GM08714 (cell line): ENCODE data around the gene PALM.
"Not testable (repeated sequence)": the region's sequence is repeated elsewhere in the genome, so short reads cannot be mapped to it uniquely, and the experiment has no call there.

Experiments
- H3K4me3 ChIP-seq: fragments of 200-500 bp; sonication (Bioruptor generic); 2 replicates; pipeline ENCODE4 v1.5.1; 2014; ENCODE audit warnings: mild to moderate bottlenecking, low read length, inconsistent platforms
- ZNF274 ChIP-seq: IDR thresholded peaks from 2 replicates; pipeline ENCODE4 v1.6.1; 2012; ENCODE audit warnings: mild to moderate bottlenecking, low read depth, low read length

Gene PALM

DNA sequence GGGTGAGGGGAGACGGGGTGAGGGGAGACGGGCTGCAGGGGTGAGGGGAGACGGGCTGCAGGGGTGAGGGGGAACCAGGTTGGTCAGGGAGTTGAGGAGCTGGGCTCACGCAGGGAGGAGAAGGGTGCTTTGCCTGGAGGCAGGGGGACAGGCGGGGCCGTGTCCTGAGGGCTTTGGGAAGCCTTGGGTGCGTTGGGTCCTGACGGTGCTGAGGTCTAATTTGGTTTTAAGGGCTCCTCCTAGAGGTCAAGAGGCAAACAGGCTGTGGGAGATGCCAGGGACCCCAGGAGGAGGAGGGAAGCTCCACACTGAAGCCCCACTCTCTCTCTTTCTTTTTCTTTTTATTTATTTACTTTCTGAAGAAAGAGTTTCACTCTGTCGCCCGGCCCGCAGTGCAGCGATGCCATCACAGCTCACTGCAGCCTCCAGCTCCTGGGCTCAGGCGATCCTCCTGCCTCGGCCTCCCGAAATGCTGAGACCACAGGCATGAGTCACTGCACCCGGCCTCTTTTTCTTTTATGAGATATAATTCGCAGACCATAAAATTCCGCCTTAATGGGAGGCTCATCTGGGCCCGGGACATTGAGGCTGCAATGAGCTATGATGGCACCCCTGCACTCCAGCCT, 32.9 kb downstream of the PALM start:
- no peak for TF ChIP-seq ZNF274
- H3K4me3 ChIP-seq = no peak overlapping the region

DNA sequence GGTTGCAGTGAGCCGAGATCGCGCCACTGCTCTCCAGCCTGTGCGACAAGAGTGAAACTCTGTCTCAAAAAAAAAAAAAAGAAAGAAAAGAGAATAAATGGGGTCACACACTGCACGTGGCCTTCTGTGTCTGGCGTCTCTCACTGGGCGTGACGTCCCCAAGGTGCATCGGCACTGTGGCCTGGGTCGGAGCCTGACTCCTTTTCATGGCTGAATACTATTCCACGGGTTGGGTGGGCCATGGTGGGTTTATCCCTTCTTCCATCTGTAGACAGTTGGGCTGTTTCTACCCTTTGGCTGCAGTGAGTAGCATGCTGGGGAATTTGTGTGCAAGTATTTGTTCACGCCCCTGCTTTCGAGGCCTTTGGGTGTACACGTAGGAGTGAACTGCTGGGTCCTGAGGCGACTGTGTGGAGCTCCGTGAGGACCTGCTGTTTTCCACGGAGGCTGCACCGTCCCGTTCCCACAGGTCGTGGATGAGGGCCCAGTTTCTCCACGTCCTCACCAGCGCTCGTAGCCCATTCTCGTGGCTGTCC, 33.9 kb downstream of the PALM start:
- TF ChIP-seq ZNF274 = no peak

DNA sequence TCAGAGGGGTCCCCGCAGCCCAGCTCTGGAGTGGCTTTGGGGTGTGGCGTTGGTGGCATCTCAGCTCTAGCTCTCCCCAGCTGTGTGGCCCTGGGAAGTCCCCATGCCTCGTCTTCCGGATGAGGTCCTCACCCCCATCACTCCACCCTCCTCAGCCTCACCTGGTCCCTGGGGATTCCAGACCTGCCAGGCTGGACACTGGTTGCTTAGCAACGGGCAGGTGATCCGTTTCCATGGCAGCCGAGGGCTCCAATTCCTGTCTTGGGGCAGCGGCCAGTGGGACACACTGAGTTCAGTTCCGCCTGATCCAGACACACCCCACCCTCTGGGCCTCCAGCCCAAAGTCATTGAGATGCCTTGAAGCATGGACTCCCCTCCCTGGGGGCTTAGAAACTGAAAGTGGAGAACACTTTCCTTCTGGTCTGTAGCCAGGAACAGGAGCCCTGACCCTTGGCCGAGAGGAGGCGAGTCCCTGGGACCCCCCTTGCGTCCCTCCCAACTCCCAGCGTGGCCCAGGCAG, 34.5 kb downstream of the PALM start:
- no peak for TF ChIP-seq ZNF274
- no peak overlapping the region for H3K4me3 ChIP-seq

More for the DNA sequence above, 33.9 kb downstream of the PALM start:
- no peak overlapping the region for H3K4me3 ChIP-seq

DNA sequence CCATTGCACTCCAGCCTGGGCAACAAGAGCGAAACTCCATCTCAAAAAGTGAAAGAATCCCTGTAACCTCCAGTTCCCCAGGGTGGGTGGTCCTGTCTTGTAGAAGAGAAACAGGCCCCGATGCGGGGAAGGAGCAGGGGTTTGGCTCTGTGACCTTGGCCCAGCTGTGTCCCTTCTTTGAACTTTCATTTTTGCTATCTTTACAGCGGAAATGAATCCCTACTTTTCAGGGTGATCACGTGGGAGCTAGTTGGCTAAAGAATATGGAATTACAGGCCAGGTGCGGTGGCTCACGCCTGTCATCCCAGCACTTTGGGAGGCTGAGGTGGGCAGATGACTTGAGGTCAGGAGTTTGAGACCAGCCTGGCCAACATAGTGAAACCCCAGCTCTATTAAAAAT, 36.4 kb downstream of the PALM start:
- H3K4me3 ChIP-seq = not testable (repeated sequence)

DNA sequence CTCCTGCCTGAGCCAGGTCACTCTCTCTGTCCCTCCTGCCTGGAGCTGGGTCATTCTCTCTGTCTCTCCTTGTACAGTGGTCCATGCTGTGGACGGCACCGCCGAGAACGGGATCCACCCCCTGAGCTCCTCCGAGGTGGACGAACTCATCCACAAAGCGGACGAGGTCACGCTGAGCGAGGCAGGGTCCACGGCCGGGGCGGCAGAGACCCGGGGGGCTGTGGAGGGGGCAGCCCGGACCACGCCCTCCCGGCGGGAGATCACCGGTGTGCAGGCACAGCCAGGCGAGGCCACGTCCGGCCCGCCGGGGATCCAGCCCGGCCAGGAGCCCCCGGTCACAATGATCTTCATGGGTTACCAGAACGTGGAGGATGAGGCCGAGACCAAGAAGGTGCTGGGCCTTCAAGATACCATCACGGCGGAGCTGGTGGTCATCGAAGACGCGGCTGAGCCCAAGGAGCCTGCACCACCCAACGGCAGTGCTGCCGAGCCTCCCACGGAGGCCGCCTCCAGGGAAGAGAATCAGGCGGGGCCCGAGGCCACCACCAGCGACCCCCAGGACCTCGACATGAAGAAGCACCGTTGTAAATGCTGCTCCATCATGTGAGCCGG, 37.6 kb downstream of the PALM start:
- no peak overlapping the region for H3K4me3 ChIP-seq
- TF ChIP-seq ZNF274 = no peak

DNA sequence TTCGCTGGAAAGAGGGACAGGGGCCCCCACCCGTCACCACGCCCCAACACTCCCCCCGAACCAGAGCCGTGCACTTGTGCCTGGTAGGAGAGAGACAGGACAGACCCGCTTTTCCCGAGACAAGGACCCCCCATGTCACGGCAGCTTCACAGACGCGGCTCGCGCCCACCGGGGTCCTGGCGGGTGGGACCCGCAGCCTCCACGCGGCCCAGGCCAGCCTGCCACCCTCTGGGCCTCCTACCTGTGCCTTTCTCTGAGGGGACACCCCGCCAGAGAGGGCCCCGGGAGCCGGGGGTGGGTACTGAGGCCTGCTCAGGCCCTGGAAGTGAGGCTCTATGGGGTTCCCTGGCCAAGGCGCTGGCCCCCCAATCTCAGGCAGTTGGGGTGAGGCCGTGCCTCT, 38.2 kb downstream of the PALM start:
- H3K4me3 ChIP-seq = no peak overlapping the region
- no peak for TF ChIP-seq ZNF274

DNA sequence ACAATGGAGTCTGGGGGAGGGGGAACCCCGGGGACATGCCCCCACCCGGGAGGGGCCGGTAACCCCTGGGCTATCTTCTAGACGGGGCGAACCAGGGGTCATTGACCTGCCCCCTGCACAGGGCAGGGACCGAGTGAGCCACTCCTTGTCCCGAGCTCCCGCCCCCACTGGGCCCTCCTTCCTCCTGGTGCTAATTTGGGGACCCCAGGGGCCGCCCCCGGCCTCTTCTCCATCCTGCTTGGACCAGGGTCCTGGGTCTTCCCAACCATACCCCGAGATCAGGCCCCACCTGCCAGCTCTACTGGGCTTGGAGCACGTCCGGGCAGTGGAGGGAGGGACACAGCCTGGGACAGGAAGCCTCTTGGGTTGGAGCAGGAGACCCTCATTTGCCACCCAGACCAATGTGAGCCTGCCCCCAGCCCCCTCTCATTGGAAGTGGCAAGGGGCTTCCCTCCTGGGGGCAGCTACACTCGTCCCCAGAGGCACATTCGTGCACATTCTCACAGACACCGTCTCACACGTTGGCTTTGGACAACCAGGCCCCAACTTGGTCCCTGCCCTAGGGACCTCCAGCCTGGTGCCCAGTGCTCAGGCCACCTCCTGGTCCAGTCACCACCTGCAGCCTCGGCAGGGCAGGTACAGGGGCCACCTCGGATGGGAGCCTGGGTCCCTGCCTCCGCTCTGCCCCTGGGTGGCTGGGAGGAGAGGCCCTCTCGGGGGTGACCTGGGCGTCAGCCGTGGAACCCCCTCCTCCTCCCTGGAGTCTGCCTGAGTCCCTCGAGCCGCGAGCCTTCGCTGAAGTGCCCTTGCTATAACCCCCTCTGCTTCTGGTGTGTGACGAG, 38.9 kb downstream of the PALM start:
- no peak overlapping the region for H3K4me3 ChIP-seq
- no peak for TF ChIP-seq ZNF274

DNA sequence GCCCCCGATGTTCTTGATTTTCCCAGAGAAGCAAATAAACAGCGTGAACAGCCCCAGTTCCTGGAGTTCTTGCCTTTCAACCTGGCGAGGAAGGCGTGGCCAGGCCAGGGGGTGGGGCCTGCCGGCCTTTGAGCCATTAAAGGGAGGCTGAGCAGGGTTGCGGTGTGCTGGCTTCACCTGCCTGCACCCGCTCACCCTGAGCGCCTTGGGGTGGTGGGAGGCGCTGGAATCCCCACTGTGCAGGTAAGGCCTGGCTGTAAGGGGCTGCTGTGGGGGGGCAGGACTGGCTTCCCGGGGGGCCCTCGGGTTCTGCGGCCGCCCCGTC, 39.5 kb downstream of the PALM start:
- H3K4me3 ChIP-seq = no peak overlapping the region
- no peak for TF ChIP-seq ZNF274

DNA sequence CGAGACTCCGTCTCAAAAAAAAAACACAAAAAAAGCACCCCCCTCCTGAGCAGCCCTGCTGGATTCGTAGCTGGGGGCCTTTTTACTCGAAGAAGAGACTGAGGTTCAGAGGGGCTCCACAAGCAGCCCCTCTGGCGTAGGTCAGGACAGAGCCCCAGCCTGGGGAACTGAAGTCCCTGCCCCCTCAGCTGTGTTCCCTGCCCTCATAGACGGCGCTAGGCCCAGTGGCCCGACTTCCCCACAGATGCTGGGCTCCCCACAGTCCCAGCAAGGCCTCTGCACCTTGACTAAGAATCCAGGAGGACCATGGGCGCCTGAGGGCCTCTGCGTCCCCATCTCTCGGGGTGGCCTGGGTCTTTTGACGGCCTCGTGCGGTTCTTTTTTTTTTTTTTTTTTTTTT, 41.1 kb downstream of the PALM start:
- H3K4me3 ChIP-seq = no peak overlapping the region
- no peak for TF ChIP-seq ZNF274

DNA sequence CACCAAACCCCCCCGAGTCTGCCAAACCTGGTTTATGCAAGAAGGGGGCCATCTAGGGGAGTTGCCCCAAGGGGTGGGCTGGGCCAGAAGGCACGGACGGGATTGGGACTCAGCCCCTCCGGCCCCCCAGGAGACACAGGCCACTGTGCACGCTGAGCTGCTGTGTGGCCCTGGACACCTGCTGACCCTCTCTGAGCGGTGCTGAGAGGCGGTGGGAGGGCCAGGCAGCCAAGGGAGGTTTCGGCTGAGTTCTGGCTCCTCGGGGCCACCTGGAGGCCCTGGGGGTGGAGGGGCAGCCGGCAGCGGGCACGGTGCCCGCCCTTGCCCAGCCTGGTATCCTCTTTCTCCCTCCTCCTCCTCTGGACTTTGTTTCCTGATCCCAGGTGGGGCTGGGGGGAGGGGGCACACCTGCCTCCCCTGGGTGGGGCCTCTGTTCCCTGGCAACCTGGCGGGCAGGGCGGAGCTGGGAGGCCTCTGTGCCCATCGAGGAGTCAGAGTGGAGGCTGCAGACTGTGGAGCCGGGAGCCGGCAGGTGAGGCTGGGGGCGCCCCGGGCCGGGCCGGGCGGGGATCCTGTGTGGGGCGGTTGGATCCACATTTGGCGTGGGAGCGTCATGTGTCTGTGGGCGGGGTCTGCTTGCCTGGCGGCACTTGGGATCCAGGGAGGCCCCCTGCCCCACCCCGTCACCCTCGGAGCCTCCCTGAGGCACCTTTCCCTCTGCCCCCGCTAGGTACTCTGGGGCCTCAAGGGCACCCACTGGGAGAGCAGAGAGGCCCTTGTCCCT, 42.1 kb downstream of the PALM start, which contains the start of gene MISP:
Gene MISP, plus strand, starts transcription at position 473 of the 784 bp plus-strand sequence. CDS start 5,835 bp downstream, outside the sequence.
- TF ChIP-seq ZNF274 = no peak
- H3K4me3 ChIP-seq = no peak within 1 kb of the TSS

DNA sequence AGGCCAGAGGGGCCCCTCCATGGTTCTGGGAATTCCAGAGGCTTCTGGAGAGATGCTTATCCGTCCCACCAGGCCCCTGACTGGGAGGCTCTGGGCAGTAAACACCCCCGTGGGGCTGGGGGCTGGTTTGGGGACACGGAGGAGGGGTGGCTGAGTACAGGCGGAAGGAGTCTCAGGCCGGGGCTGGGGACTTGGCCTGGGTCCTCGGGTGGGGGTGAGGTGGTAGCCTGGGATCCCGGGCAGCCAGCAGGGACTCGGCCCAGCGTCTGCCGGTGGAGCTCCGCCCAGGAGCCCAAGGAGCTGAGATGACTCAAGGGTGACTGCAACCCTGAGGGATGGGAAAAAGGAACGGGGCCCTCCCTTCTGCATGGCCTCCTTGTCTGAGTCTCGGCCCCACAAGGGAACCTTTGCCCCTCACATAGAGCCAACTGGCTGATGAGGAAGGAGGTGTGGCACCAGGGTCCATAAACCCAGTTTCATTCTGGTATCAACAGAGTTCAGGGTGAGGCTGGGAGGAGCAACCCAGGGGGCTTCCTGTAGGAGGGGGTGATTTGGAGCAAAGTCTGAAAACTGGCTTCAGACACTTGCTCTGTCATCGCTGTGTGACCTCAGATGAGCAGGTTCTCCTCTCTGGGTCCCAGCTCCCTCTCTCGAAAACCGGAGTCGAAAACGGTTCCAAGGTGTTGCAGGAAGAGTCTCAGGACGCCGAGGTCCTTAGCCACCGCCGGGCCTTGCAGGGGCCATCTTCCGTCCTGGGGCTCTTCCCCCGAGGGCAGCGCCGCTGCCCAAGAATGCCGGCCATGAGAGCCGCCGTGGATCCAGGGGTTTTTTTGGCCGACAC, 43.0 kb downstream of the PALM start:
- no peak for TF ChIP-seq ZNF274
- H3K4me3 ChIP-seq = no peak overlapping the region

DNA sequence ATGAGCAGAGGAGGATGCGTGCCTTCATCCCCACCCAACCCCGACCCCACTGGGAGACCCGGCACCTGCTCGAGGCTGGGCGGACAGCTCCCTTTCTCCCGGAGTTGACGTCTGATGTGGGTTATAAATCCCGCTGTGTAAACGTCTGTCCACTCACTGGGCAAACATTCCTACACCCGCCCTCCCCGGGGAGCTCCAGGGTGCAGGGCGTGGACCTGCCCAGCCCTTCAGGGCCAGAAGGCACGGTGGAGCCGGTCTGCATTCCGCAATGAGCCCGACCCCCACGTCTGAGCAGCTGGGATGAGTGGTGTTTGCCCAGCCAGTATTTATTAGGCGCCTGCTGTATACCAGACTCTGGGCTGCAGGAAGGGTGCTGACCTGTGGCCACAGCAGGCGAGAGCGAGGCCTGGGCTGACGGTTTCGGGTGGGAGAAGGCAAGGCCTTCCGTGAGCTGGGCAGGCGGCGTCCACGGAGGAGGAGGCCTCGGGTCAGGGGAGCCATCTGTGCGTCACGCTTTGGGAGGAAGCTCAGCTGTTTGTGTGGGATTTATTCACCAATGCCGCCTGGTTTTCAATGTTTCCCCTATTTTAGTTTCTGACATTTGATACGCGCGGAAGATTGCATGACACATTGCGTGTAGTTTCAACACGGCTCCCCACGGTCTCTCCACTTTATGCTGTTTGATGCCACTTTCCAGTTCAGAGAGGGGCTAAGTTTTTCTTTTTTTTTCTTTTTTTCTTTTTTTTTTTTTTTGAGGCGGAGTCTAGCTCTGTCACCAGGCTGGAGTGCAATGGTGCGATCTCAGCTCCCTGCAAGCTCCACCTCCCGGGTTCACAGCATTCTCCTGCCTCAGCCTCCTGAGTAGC, 44.1 kb downstream of the PALM start:
- no peak for TF ChIP-seq ZNF274
- H3K4me3 ChIP-seq = no peak overlapping the region

DNA sequence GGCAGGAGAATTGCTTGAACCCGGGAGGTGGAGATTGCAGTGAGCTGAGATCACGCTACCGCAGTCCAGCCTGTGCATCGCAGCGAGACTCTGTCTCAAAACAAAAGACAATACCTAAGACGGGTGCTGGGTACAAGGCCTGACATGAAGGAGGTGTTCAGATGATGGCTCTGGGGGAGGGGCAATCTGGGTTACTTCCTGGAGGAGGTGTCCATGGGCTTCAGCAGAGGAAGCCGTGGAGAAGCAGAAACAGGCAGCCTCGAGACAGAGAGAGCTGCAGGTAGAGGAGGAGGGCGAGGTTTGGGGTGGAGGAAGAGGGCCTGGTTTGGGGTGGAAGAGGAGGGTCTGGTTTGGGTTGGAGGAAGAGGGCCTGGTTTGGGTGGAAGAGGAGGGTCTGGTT, 45.8 kb downstream of the PALM start:
- no peak overlapping the region for H3K4me3 ChIP-seq
- TF ChIP-seq ZNF274 = no peak
